CD4-positive, alpha-beta T cell (primary cell): ENCODE data around the gene PLEKHG4B. TPM values are rescaled to one million over a fixed set of nuclear protein-coding genes. Genes with fewer than 3 reads are reported as not detected.

Experiments used
- ATAC-seq: fragments of 200-7000 bp; cut with Tn5 transposase; one replicate; pipeline ENCODE4 v1.10.0; 2022; ENCODE audit warnings: mild to moderate bottlenecking; ENCODE audit not compliant: poor library complexity
- CTCF ChIA-PET: fragments of 350-600 bp; sonication (Branson Sonifier 250); formaldehyde crosslinking; loops from one replicate; lab custom pipeline; 2021; ENCODE audit warnings: antibody characterized with exemption, inconsistent platforms; lab: Charles Lee
- POLR2A ChIA-PET: fragments of 350-600 bp; sonication (Branson Sonifier 250); formaldehyde crosslinking; loops from one replicate; lab custom pipeline; 2021; ENCODE audit warnings: antibody characterized with exemption, inconsistent platforms; lab: Charles Lee
- DNase-seq, 14 experiments: peaks; one replicate each; pipeline ENCODE4 v3.0.0-alpha.2; 2013 to 2020; ENCODE audit warnings: mixed read lengths in 2 of 14
- H3K27ac ChIP-seq, 2 donors: one replicate each; pipeline versions ENCODE4 v1.5.1 to v1.7.0; 2013; ENCODE audit warnings: low read length in 2 of 2, low read depth in 1 of 2, mild to moderate bottlenecking in 1 of 2
- H3K27me3 ChIP-seq, 2 experiments: 1 replicate in 1 of 2; 2 replicates in 1 of 2; pipeline versions ENCODE4 v1.6.1 to v1.7.0; 2013; ENCODE audit warnings: low read length in 2 of 2, control low read depth in 1 of 2, mild to moderate bottlenecking in 1 of 2, moderate library complexity in 1 of 2; ENCODE audit not compliant: insufficient read depth in 2 of 2, control insufficient read depth in 1 of 2
- H3K36me3 ChIP-seq: one replicate; pipeline ENCODE4 v1.6.1; 2013; ENCODE audit warnings: low read length, control low read depth; ENCODE audit not compliant: insufficient read depth
- H3K4me1 ChIP-seq: one replicate; pipeline ENCODE4 v1.6.1; 2013; ENCODE audit warnings: low read length, control low read depth; ENCODE audit not compliant: insufficient read depth
- H3K4me3 ChIP-seq: one replicate; pipeline ENCODE4 v1.5.1; 2013; ENCODE audit warnings: mild to moderate bottlenecking, low read length, moderate library complexity
- H3K9me3 ChIP-seq, 2 experiments: 1 replicate in 1 of 2; 2 replicates in 1 of 2; pipeline versions ENCODE4 v1.6.1 to v1.7.0; 2013; ENCODE audit warnings: low read length in 2 of 2, mild to moderate bottlenecking in 2 of 2, control low read depth in 1 of 2, moderate library complexity in 1 of 2; ENCODE audit not compliant: control insufficient read depth in 1 of 2, insufficient read depth in 1 of 2
- H3K27ac Mint-ChIP-seq: one replicate; pipeline ENCODE4 v1.8.0; 2020; ENCODE audit warnings: mixed read lengths
- H3K27me3 Mint-ChIP-seq: one replicate; pipeline ENCODE4 v1.8.0; 2021; ENCODE audit warnings: mixed read lengths
- H3K36me3 Mint-ChIP-seq: one replicate; pipeline ENCODE4 v1.8.0; 2021; ENCODE audit warnings: low read depth, mixed read lengths
- H3K4me1 Mint-ChIP-seq: one replicate; pipeline ENCODE4 v1.8.0; 2021; ENCODE audit warnings: low read depth, mixed read lengths
- H3K4me3 Mint-ChIP-seq: one replicate; pipeline ENCODE4 v1.8.0; 2020; ENCODE audit warnings: mild to moderate bottlenecking, mixed read lengths
- H3K9me3 Mint-ChIP-seq: one replicate; pipeline ENCODE4 v1.8.0; 2020; ENCODE audit warnings: mixed read lengths
- intact Hi-C, 2 experiments: fragments of 100-400 bp; cut with DNase I in 1 of 2; cut with micrococcal nuclease in 1 of 2; formaldehyde crosslinking; loops; one replicate each; pipeline versions ENCODE4 v1.15.1 to v1.9.0; 2023 to 2025; cut with DNase I, micrococcal nuclease
- total RNA-seq, 174 experiments: library from RNA in 2 of 174; stranded (reverse) in 2 of 174; gene quantifications; one replicate each; pipeline ENCODE4 v1.2.3 and lab custom pipeline; 2021 to 2026
- TF ChIP-seq, protein P1 (sequence below): fragments of 200-600 bp; IDR thresholded peaks from one replicate; pipeline ENCODE4 v1.8.0; 2022; ENCODE audit warnings: antibody characterized with exemption, mild to moderate bottlenecking

The PLEKHG4B gene
- total RNA-seq, 2 experiments from 2014 or later, result 0.17 to 0.36 TPM

DNA sequence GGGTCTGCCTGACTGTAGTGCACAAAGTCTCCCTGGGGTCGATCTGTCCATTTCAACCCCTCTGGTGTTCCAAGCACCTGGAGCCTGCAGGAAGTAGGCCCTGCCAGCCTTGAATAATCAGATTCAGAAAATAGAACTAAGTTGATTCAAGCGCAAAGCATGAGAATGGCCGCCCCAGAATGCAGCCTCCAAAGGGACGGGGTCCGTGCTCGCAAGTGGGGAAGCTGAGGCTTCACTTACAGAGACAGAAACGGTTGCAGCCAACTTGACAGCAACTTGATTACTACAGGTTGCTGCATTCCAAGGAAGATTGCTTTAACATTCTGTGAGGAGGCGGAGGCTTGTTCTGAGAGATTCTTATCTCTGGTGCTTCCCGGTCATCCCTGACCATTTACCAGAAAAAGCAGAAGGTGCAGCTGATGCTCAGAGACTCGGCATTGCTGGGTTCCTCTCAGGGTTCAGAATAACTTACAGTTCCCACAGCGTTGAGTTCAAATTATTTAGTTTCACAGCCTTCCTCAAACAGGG, 84.4 kb downstream of the PLEKHG4B start:
- no peaks in the 10 kb centered on the region for H3K36me3 ChIP-seq
- H3K4me1 ChIP-seq, result no peaks in the 10 kb centered on the region
- no peak for ATAC-seq
- H3K9me3 Mint-ChIP-seq, result no peaks in the 10 kb centered on the region
- H3K4me3 ChIP-seq, result no peak overlapping the region
- H3K36me3 Mint-ChIP-seq, result no peaks in the 10 kb centered on the region
- ChIA-PET CTCF (no interaction called here), POLR2A (no interaction called here)
- H3K27me3 ChIP-seq, result no peaks in the 10 kb centered on the region
- no peaks in the 10 kb centered on the region for H3K4me1 Mint-ChIP-seq
- peaks cover 4% of the 10 kb centered on the region for H3K27me3 Mint-ChIP-seq
- H3K9me3 ChIP-seq, result no peaks in the 10 kb centered on the region
- intact Hi-C loops, result no loop called here
- H3K27ac Mint-ChIP-seq, result no peak overlapping the region
- H3K27ac ChIP-seq, result no peak overlapping the region
- TF ChIP-seq, protein P1, sequence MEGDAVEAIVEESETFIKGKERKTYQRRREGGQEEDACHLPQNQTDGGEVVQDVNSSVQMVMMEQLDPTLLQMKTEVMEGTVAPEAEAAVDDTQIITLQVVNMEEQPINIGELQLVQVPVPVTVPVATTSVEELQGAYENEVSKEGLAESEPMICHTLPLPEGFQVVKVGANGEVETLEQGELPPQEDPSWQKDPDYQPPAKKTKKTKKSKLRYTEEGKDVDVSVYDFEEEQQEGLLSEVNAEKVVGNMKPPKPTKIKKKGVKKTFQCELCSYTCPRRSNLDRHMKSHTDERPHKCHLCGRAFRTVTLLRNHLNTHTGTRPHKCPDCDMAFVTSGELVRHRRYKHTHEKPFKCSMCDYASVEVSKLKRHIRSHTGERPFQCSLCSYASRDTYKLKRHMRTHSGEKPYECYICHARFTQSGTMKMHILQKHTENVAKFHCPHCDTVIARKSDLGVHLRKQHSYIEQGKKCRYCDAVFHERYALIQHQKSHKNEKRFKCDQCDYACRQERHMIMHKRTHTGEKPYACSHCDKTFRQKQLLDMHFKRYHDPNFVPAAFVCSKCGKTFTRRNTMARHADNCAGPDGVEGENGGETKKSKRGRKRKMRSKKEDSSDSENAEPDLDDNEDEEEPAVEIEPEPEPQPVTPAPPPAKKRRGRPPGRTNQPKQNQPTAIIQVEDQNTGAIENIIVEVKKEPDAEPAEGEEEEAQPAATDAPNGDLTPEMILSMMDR, result no peak
- H3K4me3 Mint-ChIP-seq, result no peak overlapping the region
- no peak for DNase-seq

DNA sequence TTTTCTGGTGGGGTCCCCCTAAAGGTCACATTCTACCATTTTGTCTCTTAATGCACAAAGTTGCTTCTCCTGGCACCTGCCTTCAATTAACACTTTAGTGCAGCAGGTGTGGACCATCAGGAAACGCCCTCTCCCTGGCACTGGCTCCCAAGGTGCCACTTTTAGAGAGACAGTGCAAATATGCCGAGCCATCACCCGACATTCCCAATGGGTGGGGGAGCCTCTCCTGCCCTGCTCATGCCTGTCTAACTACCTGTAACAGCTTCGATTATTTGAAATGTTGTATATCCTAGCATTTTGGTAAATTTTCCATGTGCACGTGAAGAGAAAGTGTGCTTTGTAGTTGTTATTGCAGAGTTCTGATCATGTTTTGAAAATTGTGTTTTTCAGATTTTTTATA, 86.1 kb downstream of the PLEKHG4B start:
- intact Hi-C loops, result no loop called here
- Mint-ChIP-seq H3K4me3 (no peak overlapping the region), H3K27me3 (peaks cover 4% of the 10 kb centered on the region), H3K27ac (no peak overlapping the region), H3K36me3 (no peaks in the 10 kb centered on the region), H3K4me1 (no peaks in the 10 kb centered on the region), H3K9me3 (no peaks in the 10 kb centered on the region)
- H3K4me1 ChIP-seq, result no peaks in the 10 kb centered on the region
- no peaks in the 10 kb centered on the region for H3K36me3 ChIP-seq
- CTCF ChIA-PET, result no interaction called here
- POLR2A ChIA-PET, result no interaction called here
- DNase-seq (no peak), ATAC-seq (no peak)
- H3K9me3 ChIP-seq, result no peaks in the 10 kb centered on the region
- H3K27me3 ChIP-seq, result no peaks in the 10 kb centered on the region
- TF ChIP-seq, protein P1, result no peak
- H3K27ac ChIP-seq, result no peak overlapping the region
- H3K4me3 ChIP-seq, result no peak overlapping the region

- ATAC-seq (no peak), DNase-seq (no peak)
- no peaks in the 10 kb centered on the region for H3K4me1 Mint-ChIP-seq
- H3K27me3 ChIP-seq, result no peaks in the 10 kb centered on the region
- H3K4me1 ChIP-seq, result no peaks in the 10 kb centered on the region
- peaks cover 4% of the 10 kb centered on the region for H3K27me3 Mint-ChIP-seq
- H3K4me3 ChIP-seq, result no peak overlapping the region
- ChIA-PET POLR2A (no interaction called here), CTCF (no interaction called here)
- intact Hi-C loops, result no loop called here
- TF ChIP-seq, protein P1, result no peak
- H3K36me3 ChIP-seq, result no peaks in the 10 kb centered on the region
- no peak overlapping the region for H3K27ac ChIP-seq
- H3K27ac Mint-ChIP-seq, result no peak overlapping the region
- H3K36me3 Mint-ChIP-seq, result no peaks in the 10 kb centered on the region
- H3K9me3 ChIP-seq, result no peaks in the 10 kb centered on the region
- no peak overlapping the region for H3K4me3 Mint-ChIP-seq
- H3K9me3 Mint-ChIP-seq, result no peaks in the 10 kb centered on the region
Measured at GRCh38 chr5:179401-179800, 87.4 kb downstream of the PLEKHG4B start.
